ENCODE data around the gene LOXHD1. TPM values are rescaled to one million over a fixed set of nuclear protein-coding genes. Genes with fewer than 3 reads are reported as not detected.

Gene LOXHD1
- total and polyA plus RNA-seq, 10 of the 15 experiments (the other 5 are each of a cell fraction or from before 2014, with no cell fraction given): not detected

DNA sequence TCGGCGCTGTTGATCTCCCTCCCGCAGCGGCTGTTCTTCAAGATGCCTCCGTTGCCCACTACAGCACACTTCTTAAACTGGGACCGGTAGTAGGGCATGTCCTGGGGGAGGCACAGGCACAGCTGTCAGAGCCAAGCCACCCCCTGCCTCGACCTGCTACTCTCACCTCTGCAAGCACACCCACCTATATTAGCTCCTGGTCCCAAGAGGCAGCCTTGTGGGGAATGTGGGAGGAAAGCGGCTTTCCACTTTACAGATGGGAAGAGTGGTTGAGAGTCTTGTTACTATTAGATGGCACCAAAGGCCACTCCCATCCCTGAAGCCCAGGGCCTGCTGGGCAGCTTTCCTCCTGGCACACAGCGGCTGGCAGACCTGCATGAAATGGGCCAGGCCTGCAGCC is 29.2 kb upstream of the LOXHD1 start:
- H4K20me1 ChIP-seq (ENCODE audit: control insufficient read depth, insufficient read depth): no peaks in the 10 kb centered on the region
- in situ Hi-C loops (cut with MboI): no loop called here
- H3K27ac ChIP-seq (ENCODE audit: control insufficient read depth, insufficient read depth): no peak overlapping the region
- H2AFZ ChIP-seq (ENCODE audit: control insufficient read depth, low read depth, low read length): no peak overlapping the region
- H3K4me2 ChIP-seq (ENCODE audit: control insufficient read depth, insufficient read depth): no peak overlapping the region
- DNase-seq (ENCODE audit: low read depth, low spot score) (no peak), FAIRE-seq (no peak), ATAC-seq (no peak)
- no peaks in the 10 kb centered on the region for H3K79me2 ChIP-seq (ENCODE audit: control insufficient read depth, insufficient read depth, low read length)
- ChIA-PET CTCF (no interaction called here), POLR2A (no interaction called here), RAD21 (ENCODE audit: unreplicated experiment) (no interaction called here), SMC1A (ENCODE audit: uncharacterized antibody, unreplicated experiment) (no interaction called here)
- intact Hi-C loops (cut with micrococcal nuclease; ENCODE audit: unreplicated experiment): no loop called here
- H3K27me3 ChIP-seq (replicated peaks in 1 of 2; ENCODE audit: control insufficient read depth in 2 of 2, insufficient read depth in 2 of 2, low read length in 1 of 2): no peaks in the 10 kb centered on the region
- H3K9me3 ChIP-seq (replicated peaks; ENCODE audit: control insufficient read depth, insufficient read depth, low read length): no peaks in the 10 kb centered on the region
- H3K4me3 ChIP-seq: no peak overlapping the region
- no peak for TF ChIP-seq JUNB (IDR thresholded peaks at IDR 0.05)
- no peak for TF ChIP-seq STAT1 (conservative IDR thresholded peaks at IDR 0.05)
- TF ChIP-seq, protein P1, sequence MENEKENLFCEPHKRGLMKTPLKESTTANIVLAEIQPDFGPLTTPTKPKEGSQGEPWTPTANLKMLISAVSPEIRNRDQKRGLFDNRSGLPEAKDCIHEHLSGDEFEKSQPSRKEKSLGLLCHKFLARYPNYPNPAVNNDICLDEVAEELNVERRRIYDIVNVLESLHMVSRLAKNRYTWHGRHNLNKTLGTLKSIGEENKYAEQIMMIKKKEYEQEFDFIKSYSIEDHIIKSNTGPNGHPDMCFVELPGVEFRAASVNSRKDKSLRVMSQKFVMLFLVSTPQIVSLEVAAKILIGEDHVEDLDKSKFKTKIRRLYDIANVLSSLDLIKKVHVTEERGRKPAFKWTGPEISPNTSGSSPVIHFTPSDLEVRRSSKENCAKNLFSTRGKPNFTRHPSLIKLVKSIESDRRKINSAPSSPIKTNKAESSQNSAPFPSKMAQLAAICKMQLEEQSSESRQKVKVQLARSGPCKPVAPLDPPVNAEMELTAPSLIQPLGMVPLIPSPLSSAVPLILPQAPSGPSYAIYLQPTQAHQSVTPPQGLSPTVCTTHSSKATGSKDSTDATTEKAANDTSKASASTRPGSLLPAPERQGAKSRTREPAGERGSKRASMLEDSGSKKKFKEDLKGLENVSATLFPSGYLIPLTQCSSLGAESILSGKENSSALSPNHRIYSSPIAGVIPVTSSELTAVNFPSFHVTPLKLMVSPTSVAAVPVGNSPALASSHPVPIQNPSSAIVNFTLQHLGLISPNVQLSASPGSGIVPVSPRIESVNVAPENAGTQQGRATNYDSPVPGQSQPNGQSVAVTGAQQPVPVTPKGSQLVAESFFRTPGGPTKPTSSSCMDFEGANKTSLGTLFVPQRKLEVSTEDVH (IDR thresholded peaks at IDR 0.05; ENCODE audit: low read depth, partially characterized antibody): no peak
- no peak for TF ChIP-seq SREBF2 (IDR thresholded peaks at IDR 0.05; ENCODE audit: low read length)
- no peak for TF ChIP-seq RFX5 (IDR thresholded peaks at IDR 0.05; ENCODE audit: low read depth, low read length)
- TF ChIP-seq POLR2AphosphoS2 (IDR thresholded peaks at IDR 0.05; ENCODE audit: low read depth, low read length): no peak
- TF ChIP-seq MTA3 (IDR thresholded peaks at IDR 0.05; ENCODE audit: borderline replicate concordance, low read length): no peak
- TF ChIP-seq TCF12 (IDR thresholded peaks at IDR 0.05; ENCODE audit: low read depth, low read length): no peak
- TF ChIP-seq DPF2 (IDR thresholded peaks at IDR 0.05): no peak
- TF ChIP-seq CBFB (IDR thresholded peaks at IDR 0.05; ENCODE audit: low read depth): no peak
- no peak for TF ChIP-seq ZBED1 (IDR thresholded peaks at IDR 0.05; ENCODE audit: borderline replicate concordance)
- TF ChIP-seq CBX3 (IDR thresholded peaks at IDR 0.05; ENCODE audit: borderline replicate concordance, low read depth): no peak
- no peak for TF ChIP-seq JUND (IDR thresholded peaks at IDR 0.05; ENCODE audit: low read depth, low read length)
- no peak for TF ChIP-seq NFYA (IDR thresholded peaks at IDR 0.05; ENCODE audit: borderline replicate concordance, low read depth, low read length)
- TF ChIP-seq, protein P2, sequence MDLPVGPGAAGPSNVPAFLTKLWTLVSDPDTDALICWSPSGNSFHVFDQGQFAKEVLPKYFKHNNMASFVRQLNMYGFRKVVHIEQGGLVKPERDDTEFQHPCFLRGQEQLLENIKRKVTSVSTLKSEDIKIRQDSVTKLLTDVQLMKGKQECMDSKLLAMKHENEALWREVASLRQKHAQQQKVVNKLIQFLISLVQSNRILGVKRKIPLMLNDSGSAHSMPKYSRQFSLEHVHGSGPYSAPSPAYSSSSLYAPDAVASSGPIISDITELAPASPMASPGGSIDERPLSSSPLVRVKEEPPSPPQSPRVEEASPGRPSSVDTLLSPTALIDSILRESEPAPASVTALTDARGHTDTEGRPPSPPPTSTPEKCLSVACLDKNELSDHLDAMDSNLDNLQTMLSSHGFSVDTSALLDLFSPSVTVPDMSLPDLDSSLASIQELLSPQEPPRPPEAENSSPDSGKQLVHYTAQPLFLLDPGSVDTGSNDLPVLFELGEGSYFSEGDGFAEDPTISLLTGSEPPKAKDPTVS (IDR thresholded peaks at IDR 0.05; ENCODE audit: low read depth, low read length): no peak
- no peak for TF ChIP-seq ZNF217 (IDR thresholded peaks at IDR 0.05)
- TF ChIP-seq HDAC2 (IDR thresholded peaks at IDR 0.05): no peak
- TF ChIP-seq SUPT20H (IDR thresholded peaks at IDR 0.05; ENCODE audit: borderline replicate concordance, control insufficient read depth, low read depth, low read length): no peak
- TF ChIP-seq TARDBP (IDR thresholded peaks at IDR 0.05; ENCODE audit: borderline replicate concordance): no peak
- BruUV-seq (replicated peaks): no TSS peak
- 66% methylated on average over 9 of the region's 9 CpGs for WGBS (ENCODE audit: insufficient coverage, insufficient replicate concordance, low lambda C conversion rate, missing lambda C conversion rate)
- no peaks in the 10 kb centered on the region for H3K36me3 ChIP-seq (ENCODE audit: control insufficient read depth in 2 of 2, insufficient read depth in 2 of 2, low read length in 1 of 2)
- H3K4me1 ChIP-seq (ENCODE audit: control insufficient read depth, insufficient read depth, low read length): no peaks in the 10 kb centered on the region
- H3K9ac ChIP-seq (ENCODE audit: control insufficient read depth, insufficient read depth, low read length): no peak overlapping the region

All from GM12878 (cell line).